Activated CD4-positive, alpha-beta T cell treated with anti-CD3 and anti-CD28 coated beads, Interleukin-2, amount 50 U/mL, for 4 hours (primary cell): ENCODE data around the gene KCNJ6.
A peak's percentile ranks its signal among the peaks of the same experiment; 100 is the strongest.

Source experiments
- DNase-seq, 2 experiments: peaks; one replicate each; pipeline ENCODE4 v3.0.0-alpha.2; 2020

Gene KCNJ6

DNA sequence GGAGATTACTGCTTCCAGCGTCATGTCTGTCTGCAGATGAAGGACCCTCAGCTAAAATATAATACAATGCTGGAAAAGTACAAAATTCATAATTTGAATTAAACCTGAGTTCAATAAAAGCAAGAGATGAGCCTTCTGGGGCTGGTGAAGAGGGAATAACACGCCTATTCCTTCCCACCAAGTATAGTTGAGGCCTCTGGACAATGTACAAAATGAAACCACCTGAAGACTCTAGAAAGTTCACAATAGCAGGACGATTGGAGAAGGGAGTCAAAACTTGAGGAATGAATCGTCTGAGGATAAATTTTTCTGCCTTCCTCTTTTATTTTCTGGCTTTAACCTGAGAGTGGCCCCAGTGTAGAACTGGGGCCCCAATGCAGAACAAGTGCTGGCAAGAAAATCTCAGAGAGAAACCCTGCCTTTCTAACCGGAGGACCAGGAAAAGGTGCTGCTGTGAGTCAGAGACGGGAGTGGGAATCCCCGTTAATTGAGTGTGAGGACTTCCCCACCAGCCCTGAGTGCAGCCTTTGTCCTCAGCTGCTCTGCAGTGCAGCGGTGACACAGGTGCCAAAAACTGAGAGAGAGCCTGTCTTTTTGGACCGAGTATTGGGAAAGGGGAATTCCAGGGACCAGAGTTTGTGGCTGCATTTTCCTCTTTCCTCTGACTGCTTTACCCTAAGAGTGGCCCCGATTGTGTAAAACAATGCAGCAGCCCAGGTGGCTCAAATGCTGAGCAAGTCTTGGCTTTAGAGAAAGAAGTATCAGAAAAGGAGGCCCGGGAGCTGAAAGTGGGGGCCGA, 284.7 kb downstream of the KCNJ6 start:
- peak in 1 of 2 experiments; percentile 2 for DNase-seq

DNA sequence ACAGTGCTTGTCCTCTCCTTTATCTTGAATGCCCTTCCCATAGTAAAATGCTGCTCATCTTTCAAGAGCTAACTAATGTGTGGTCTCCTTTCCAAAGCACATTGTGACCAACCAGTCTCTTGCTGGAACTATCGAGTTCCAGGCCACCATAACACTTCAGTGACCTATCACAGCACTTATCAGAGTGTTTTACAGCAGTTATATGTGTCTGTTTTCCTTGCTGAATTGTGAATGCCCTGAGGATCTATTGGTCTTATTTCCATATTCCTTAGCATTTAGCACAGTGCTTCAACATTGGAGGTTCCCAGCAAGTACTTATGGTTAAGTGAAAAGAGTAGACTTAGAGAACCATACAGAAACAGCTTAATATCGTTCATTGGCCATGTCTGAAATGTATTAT, 285.4 kb downstream of the KCNJ6 start:
- DNase-seq = no peak

DNA sequence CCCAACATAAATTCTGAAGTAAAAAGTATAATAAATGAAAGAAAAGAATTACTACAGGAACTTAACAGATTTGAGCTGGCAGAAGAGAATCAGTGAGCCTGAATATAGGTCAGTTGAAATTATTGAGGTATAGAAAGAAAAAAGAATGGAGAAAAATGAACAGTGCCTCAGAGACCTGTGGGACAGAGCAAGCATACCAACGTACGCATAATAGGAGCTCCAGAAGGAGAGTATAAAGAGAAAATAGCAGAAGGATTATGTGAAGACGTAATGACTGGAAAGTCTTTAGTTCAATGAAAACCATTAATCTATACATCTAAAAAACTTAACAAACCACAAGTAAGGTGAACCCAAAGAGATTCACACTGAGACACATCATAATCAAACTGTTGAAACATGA, 287.9 kb downstream of the KCNJ6 start:
- DNase-seq = no peak

DNA sequence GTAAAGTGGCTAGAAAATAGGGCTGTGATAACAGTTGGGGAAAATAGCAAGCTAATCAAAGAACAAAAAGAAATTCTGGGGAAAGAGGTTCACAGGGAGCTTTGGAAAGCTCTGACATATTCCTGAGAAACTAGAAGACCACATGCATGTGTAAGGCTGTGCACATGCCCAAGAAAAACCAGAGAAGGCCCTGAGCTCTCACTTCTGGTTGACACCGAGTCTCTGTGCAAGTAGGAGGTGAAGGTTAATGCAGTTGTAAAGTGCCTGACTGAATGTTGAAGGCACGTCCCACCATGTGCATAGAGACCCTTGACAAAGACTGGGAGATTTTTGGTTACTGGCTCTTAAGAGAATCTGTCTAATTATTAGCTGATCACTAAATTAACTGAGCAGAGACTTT, 288.7 kb downstream of the KCNJ6 start:
- no peak for DNase-seq

DNA sequence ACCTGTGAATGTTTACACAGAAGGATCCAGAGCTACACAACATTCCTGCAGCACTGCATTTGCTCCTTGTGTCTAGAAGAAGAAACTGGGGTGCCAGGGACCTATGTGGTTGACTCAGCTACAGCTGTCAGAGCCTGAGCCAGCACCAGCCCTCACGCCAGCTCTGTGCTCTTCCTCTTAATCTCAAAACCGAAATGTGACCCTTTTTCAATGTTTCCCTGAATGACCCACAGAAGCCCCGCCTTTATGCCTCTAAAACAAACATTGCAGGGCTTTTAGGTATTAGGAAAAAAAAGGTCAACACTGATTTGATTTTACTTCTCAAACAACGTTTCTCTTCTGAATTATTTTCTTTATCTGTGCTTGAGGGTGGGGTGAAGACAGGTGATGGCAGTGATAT, 289.2 kb downstream of the KCNJ6 start:
- DNase-seq = no peak

DNA sequence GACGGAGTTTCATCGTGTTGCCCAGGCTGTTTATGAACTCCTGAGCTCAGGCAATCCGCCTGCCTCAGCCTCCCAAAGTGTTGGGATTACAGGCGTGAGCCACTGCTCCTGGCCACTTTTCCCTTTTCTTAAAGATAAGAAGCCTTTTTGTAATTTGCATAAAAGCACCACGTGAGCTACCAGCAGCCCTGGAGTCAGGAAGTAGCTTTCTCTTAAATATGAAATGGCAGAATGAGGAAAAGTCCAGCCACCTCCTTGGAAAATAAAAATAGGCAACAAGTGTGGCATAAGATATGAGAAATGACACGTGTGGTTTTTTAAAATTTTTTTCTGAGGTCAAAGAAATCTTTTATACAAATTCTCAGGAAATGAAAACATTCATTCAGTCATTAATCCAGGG, 289.9 kb downstream of the KCNJ6 start:
- DNase-seq = no peak

DNA sequence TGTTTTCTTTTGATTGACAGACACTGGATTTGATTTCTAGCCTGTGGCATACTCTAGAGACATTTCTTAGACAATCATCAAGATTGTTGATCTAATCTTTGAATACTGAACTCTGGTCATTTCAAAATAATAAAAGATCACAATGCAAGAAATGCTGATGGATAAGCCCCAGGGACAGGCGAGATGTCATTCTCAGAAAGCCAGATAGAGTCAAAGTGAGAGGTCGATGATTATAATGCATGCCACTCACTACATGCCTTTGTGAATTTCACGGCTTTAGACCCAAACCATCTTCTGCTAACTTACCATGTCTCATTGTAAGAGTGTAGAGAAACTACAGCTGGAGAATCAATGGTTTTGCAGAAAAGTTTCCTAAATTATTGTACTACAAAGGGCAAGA, 292.6 kb downstream of the KCNJ6 start:
- DNase-seq = no peak

DNA sequence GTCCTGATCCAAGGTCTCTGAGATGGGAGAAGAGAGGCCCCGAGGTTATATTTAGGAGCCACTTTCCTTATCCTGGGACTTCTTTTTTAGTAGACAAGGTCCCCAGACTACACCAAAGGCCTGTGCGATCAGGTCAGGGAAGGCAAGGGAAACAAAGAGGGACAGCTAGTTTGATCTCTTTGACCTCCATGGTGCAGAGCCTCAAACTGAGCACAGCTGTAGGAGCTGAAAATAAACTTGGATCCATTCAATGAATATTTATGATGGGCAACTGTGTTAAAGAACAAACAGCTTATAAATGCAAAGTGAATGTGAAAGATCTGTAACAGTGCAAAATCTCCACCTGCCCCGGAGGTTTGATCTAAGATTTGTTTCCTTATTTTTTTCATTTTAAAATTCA, 293.1 kb downstream of the KCNJ6 start:
- no peak for DNase-seq

DNA sequence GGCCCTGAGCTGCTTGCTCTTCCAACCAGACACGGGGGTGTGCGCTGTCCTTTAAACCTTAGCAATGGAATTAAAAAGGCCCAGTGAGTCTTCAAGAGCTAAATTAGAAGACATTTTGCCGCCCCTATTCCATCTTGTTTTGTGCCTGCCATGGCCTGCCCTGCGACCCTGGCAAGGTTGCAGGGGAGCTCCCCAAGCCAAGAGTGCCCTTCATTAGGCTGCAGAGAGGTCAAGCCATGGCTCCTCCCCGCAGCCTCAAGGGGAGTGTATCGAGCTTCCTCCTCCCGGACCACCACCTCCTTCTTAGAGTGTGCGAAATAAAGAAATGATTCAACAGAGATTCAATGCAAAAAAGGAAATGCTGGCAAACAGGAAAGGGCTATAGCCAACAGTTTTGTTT, 293.5 kb downstream of the KCNJ6 start:
- no peak for DNase-seq

DNA sequence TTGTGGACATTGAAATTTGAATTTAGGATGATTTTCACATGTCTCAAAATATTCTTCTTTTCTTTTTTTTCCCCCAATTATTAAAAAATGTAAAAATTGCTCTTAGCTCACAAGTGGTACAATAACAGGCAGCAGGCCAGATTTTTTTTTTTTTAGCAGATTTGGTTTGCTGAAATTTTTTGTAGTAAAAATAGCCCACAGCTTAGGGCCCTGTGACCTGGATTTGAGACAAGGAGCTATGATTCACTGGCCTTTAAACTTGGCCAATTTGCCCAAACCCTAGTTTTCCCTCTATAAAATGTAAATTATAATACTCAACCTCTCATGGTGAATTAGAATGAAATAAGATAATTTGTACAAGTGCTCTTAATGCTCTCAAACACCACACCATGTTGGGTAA, 295.9 kb downstream of the KCNJ6 start:
- no peak for DNase-seq

DNA sequence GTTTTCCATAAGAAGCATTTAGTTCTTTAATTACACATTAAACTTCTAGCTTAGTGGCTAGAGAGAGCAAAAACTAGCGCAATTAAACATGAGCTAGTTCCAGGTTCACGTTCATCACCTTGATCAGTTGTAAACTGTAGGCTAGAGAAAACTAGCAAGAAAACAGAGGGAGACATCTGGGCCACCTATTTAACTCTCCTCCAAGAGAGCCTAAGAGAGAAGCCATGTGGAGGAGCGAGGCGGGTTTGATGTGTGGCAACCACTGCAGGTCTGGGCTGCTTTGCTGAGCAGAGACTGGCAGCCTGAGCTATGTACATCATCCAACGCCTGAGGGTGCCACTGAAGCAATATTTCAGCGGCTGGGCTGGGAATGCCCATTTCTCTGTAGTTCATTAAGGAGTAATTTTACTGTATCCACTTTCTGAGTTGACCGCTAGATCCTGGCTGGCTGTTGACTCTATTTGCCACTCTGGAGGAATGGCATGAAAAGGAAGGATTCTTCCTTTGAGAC, 296.7 kb downstream of the KCNJ6 start:
- no peak for DNase-seq

DNA sequence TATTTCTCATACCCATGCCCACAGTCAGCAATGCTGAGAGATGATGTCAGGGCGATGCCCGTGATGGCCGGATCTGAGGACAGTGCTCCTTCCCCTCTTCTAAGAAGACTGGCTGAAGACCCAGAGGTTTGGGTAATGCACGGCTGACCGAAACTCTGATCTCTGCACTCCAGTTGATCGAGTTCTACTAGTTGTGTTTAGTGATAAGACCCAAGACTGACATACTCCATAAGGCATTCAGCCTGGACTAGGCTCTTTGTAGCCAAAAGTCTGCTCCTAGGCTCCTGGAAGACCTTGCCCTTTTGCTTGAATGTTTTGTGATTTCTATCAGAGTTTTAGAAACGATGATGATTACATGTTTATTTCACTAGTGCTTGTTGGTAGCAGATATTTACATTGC, 298.2 kb downstream of the KCNJ6 start:
- DNase-seq = no peak

DNA sequence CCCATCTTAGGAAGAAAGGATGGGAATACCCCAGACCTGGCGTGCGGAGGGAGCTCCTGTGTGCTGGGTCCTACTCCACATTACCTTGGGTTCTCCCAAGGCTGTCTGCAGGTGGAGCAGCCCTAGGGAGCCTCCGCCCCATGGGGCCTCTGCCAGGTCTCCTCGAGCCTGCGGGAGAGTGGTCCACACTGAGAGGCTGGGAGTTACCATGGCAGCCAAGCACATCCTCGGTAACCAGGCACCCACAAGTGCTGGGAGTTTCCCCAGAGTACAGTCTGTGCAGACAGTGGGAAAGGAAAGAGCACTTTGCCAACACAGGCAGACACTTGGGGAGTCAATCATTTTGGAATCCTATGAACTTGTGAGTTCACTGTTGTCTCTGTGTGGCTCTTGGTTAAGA, 300.3 kb downstream of the KCNJ6 start:
- DNase-seq = no peak

DNA sequence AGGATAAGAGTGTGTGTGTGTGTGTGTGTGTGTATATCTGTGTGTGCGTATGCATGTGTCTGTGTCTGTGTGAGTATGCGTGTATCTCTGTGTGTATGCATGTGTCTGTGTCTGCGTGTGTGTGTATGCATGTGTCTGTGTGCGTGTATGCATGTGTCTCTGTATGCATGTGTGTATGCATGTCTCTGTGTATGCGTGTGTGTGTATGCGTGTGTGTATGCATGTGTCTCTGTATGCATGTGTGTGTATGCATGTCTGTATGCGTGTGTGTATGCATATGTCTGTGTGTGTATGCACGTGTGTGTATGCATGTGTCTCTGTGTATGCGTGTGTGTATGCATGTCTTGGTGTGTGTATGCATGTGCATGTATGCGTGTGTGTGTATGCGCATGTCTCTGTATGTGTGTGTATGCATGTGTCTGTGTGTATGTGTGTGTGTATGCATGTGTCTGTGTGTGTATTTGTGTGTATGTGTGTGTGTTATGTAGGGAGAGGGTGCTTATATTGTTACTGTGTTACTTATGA, 301.8 kb downstream of the KCNJ6 start:
- DNase-seq = no peak

DNA sequence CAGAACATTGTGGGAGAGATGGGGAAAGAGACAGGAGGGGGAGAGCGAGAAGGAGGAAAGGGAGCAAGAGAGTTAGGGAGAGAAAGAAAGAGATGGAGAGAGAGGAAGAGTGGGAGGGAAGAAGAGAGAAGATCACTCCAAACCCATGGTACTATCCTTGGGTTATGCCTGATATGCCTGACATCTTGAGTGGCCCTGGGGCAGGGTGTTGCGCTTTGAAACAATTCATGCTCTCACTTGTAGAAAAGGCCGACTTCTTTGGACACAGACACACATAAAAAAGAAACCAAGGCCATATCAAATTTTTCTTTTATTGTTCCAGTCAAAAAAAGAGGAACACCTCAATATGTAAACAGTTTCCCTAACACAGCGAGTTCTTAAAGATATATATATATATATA, 309.2 kb downstream of the KCNJ6 start:
- DNase-seq = no peak

DNA sequence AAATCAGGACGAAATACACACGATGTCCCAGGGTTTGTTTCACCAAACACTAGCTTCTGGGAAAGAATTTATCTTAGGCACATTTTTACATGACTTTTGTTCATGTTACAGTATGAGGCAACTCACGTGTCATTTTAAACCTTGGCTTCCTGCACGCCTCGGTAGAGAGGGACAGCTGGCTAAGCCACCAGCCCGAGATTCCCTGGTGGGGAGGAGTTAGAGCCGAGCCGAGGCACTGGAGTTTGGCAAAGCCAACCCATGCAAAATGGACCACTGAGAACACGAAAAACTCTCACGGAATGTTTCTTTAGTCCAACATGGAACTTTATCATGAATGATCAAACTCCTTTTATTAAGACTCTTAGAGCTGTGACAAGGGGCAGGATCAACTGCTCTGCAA, 309.7 kb downstream of the KCNJ6 start:
- DNase-seq = no peak

DNA sequence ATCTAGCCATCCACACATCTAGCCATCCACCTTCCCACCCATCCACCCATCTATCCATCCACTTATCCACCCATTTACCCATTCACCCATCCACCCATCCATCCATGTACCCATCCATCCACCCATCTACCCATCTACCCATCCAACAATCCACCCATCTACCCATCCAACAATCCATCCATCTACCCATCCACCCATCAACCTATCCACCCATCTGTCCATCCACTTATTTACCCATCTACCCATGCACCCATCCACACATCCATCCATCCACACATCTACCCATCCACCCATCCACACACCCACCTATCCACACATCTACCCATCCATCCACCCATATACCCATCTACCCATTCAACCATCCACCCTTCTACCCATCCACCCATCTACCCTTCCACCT, 311.3 kb downstream of the KCNJ6 start:
- no peak for DNase-seq

DNA sequence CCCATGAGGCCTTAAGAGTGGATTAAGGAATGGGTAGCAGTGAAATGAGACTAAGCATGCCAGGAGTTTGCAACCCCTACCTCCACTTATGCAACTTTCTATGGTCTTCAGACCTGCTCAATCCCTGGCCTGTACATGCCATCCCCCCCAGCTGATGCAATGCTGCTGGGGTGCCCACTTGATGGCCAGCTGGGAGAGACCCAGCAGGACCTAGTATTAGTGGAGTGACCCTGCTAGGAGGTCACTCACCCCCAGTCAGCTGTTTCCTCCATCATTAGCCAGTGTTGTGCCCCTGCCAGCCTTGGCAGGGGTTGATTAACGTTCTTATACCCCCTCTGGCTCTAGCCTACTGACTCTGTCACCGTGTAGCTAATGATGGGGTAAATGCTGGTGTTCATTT, 313.1 kb downstream of the KCNJ6 start:
- DNase-seq = no peak

DNA sequence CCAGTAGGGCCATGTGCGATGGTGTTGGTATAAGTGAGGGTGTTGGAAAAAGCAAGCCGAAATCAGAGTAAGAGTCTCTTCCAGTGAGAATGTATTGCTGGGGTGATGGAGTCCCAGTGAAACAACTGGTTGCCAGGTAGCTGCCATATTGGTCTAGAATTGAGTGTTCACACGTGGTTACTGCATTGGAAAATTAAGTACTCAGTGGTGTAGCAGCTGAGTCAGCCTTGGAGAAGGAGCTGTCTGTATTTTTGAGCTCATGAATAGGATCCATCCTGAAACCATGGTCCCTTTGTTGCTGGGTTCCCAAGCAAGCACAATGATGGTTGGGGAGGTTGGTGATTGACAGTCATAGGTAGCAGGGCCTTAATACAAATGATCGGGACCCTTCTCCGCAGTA, 314.3 kb downstream of the KCNJ6 start:
- DNase-seq = no peak

DNA sequence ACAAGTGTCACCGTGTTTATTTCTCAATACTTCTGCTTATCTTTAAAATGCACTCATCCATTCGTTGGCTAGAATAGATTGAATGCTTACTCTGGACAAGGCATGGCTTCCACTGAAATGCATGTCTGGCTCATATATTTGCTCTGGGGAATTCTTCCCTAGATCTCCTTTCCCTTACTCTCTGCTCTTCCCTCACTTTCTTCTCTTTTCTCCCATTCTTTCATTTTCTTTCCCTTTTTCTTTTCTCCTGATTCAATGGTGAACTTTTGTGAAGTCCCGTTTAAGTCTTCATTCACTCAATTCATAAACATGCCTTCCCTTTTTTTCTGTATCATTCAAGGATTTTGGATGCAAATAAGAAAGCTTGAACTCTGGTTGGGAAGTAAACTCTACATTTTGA, 315.2 kb downstream of the KCNJ6 start:
- DNase-seq = no peak

DNA sequence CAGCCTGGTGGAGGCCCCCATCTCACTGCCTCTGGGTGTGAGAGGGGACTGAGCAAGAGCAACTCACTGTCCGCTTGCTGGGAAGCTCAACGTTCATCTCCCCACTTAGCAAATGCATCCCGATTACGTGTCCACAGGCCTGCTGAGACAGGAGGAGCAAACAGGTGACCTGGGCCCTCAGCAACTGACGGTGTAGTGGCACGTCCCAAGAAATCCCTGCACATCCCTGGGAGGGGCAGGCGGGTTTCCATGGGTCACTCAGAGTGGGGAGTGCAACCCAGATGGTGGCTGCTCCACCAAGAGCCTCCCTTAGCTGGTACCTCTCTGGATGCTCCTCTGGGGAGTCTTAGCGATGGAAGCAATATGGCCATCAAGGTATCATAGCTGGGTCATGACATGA, 320.3 kb downstream of the KCNJ6 start:
- no peak for DNase-seq

DNA sequence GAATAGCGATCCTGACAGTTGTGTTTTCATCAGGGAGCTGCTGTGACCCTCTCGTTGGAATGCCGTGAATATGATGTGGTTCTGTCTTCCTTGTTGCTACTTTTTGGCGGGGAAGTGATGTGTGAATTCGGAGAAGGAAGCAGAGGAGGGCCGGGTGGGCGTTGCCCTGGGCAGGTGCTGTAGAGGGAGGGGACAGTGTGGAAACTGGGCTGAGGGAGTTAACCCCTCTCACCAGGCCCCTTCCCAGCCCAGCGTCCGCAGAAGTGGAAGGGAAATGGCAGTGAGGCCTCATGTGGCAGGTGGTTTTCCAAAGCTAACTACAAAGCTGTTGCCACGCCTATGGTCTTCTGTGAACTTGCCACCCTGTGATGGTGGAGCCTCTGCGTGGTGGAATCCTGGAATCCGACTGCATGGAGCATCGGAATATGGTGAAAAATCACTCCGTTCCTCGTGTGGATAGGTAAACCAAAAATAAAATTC, 321.7 kb downstream of the KCNJ6 start:
- no peak for DNase-seq

DNA sequence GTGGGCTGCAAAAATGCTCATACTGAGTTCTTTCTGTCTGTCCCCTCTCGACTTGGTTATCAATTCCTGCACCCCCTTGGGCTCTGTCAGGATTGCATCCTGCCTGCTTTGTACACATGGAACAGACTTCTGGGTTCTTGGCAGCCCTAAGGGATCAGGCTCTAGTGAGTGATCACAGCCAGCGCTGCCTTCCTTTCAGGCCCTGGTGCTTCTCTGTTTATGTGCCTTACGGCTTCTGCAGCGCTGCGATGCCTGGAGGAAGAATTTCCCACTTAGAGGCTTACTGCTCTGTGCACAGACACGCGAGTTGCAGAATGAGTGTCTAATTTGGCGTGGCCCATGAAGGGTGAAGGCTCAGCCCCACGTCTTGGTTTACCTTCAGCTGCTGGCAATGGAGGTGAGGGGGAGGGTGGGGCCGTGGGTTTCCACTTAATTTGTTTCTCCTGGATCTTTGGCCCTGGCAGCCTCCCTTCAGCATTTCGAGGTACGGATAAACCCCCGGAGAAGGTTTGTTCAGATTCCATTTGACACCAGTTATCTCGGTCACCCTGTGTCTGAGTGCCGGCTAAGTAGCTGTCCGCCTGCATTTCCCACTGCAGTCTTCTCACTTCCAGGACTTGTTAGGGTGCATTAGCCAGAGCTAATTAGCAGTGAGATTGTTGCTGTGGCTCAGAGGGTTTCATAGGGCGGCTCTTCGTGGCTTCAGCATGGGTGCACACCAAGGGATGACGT, 322.4 kb downstream of the KCNJ6 start:
- no peak for DNase-seq

DNA sequence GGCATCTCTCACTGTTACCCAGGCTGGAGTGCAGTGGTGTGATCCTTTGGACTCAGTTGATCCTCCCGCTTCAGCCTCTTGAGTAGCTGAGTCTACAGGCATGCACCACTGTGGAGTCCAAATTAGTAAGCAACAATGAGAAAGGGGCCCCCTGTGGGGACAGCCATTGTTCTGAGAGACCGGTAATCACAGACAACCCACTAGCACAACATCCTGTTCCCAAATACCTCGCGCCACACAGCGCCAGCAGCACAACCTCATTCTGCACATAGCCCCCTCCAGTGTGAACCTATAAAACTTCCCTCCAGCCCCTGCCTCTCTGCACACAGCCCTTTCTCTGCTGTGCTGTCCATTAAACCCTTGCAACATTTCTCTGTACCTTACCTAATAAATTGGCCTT, 323.2 kb downstream of the KCNJ6 start:
- DNase-seq = no peak
